Stomach (tissue), 19 donors: Measurements from ENCODE around the gene C9orf50. TPM values are rescaled to one million over a fixed set of nuclear protein-coding genes. Genes with fewer than 3 reads are reported as not detected.

Experiments used
- DNase-seq, 2 donors: peaks; one replicate each; pipeline versions ENCODE4 v3.0.0 to v3.0.0-alpha.2; 2013 to 2019
- H3K27ac ChIP-seq, 5 donors: fragments of 200-600 bp in 4 of 5; sonication (generic) in 4 of 5; one replicate each; pipeline ENCODE4 v1.5.1; 2013 to 2019; ENCODE audit warnings: mild to moderate bottlenecking in 1 of 5, moderate library complexity in 1 of 5
- H3K27me3 ChIP-seq, 3 donors: fragments of 200-600 bp; sonication (generic); one replicate each; pipeline ENCODE4 v1.5.1; 2017 to 2019; ENCODE audit warnings: mixed run types in 1 of 3
- H3K36me3 ChIP-seq, 4 donors: fragments of 200-600 bp; sonication (generic); 1 replicate in 3 of 4; 2 replicates in 1 of 4; pipeline ENCODE4 v1.5.1; 2016 to 2019
- H3K4me1 ChIP-seq, 4 donors: fragments of 200-600 bp; sonication (generic); one replicate each; pipeline ENCODE4 v1.5.1; 2016 to 2019
- H3K4me3 ChIP-seq, 4 donors: fragments of 200-600 bp; sonication (generic) in 3 of 4; one replicate each; pipeline ENCODE4 v1.5.1; 2016 to 2019; ENCODE audit warnings: mild to moderate bottlenecking in 1 of 4
- H3K9me3 ChIP-seq, 4 donors: fragments of 200-600 bp; sonication (generic); one replicate each; pipeline ENCODE4 v1.5.1; 2016 to 2019
- CTCF ChIP-seq, 7 experiments: fragments of 450-650 bp in 4 of 7; fragments of 200-600 bp in 3 of 7; sonication (generic) in 3 of 7; IDR thresholded peaks; one replicate each; pipeline ENCODE4 v1.5.1; 2016 to 2019; ENCODE audit warnings: antibody characterized with exemption in 7 of 7, control low read depth in 2 of 7, mild to moderate bottlenecking in 1 of 7
- EP300 ChIP-seq: sonication (generic); formaldehyde crosslinking; IDR thresholded peaks from one replicate; pipeline ENCODE4 v1.6.1; 2017; ENCODE audit warnings: antibody characterized with exemption
- POLR2A ChIP-seq, 4 donors: fragments of 450-650 bp; IDR thresholded peaks; one replicate each; pipeline ENCODE4 v1.6.1; 2016; ENCODE audit warnings: antibody characterized with exemption in 4 of 4, control low read depth in 2 of 4, mild to moderate bottlenecking in 1 of 4, moderate library complexity in 1 of 4
- POLR2AphosphoS5 ChIP-seq, 3 donors: sonication (generic); formaldehyde crosslinking; IDR thresholded peaks; one replicate each; pipeline ENCODE4 v1.6.1; 2016; ENCODE audit warnings: antibody characterized with exemption in 3 of 3
- WGBS, 5 donors: extraction: QIAGEN DNeasy Blood & Tissue Kit in 3 of 5; methylation state at CpG; one replicate each; pipeline versions ENCODE4 v1.1.5 to v1.1.7; 2013 to 2018; 5-methylcytosine and 5-hydroxymethylcytosine counted together
- intact Hi-C: fragments of 100-400 bp; cut with DNase I; formaldehyde crosslinking; loops from one replicate; pipeline ENCODE4 v1.15.1; 2023; ENCODE audit warnings: low total_unique reads
- long read RNA-seq, 10 donors: transcript quantifications; one replicate each; lab custom pipeline, GENCODE V29; 2026
- polyA plus RNA-seq, 3 donors: library from polyadenylated mRNA; stranded (reverse); fragments of 200-250 nt; gene quantifications; one replicate each; pipeline ENCODE4 v1.2.3, GENCODE V29; 2013
- total RNA-seq, 5 donors: library from RNA; depleted of rRNA; stranded (reverse); fragments of >200 nt; gene quantifications; one replicate each; pipeline versions ENCODE4 v1.1.0 to v1.2.3, GENCODE V29; 2014 to 2016
- donor health status: healthy with polysubstance abuse.
- donor health status: Bipolar disorder and iron deficiency.
- donor health status: healthy.

C9orf50 gene, protein sequence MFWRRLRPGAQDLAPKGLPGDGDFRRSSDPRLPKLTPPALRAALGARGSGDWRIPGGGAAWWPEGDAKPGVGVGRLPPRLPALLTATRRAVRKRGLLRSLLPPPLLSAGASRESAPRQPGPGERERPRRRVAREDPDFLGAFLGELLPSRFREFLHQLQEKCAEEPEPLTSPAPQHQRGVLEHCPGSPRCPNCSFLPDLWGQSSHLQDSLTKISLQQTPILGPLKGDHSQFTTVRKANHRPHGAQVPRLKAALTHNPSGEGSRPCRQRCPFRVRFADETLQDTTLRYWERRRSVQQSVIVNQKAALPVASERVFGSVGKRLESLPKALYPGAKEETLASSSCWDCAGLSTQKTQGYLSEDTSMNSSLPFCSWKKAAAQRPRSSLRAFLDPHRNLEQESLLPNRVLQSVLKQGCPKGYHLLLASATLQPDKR
- total RNA-seq (not detected), polyA plus RNA-seq (under 1 TPM in 1 of 3 donors, not detected in 2; 0.13 TPM)
- long read RNA-seq, donor 1, result 0 reads
- long read RNA-seq, donor 2, result 0 reads
- long read RNA-seq, donor 3, result 0 reads
- long read RNA-seq, donor 4, result 0 reads
- long read RNA-seq, donor 5, result 0 reads
- long read RNA-seq, donor 6, result 0 reads
- long read RNA-seq, donor 7, result 0 reads
- long read RNA-seq, donor 8, result 0 reads
- long read RNA-seq, donor 9, result 0 reads
- long read RNA-seq, donor 10, result 0 reads

DNA sequence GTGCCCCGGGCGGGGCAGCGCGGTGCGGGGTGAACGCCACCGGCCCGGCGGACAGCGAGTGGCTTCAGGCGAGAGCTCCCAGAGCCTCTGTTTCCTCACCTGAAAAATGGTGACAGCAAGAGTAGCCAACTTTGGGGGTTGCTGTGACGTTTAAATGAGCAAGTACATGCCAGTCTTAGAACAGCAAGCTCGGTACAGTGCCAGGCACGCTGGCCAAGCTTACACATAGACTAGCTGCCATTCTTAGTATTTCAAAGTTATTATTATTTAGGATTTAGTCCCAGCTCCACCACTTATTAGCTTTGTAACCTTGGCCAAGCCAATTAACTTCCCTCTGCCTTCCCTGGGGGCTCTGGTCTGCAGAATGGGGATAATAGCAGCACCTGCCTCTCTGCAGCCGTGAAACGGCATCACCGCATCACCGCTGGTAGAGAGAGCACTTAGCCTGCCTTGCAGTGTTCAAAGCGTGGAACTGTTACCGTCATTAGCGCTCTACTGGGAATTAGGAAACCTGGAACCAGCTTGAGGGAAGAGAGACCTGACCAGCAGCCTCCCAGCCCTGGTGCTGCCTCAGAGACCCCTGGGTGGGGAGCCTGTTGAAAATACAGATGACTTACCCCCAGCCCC lies at the start of gene C9orf50:
Gene C9orf50, minus strand, starts transcription at position 433 of the 627 bp plus-strand sequence. CDS start 527 bp downstream, outside the sequence.
- Histone ChIP-seq H3K4me3 (peak within 1 kb of the TSS; percentile 52 to 64 (median 58)), H3K9me3 (no peaks in the 10 kb centered on the region), H3K36me3 (no peaks in the 10 kb centered on the region), H3K27ac (peak within 1 kb of the TSS in 3 of 5 donors; percentile 15 to 73 (median 44)), H3K27me3 (peaks cover 0 to 20% (median 12%) of the 10 kb centered on the region in 3 donors), H3K4me1 (peaks cover 15 to 38% (median 24%) of the 10 kb centered on the region in 4 donors)
- intact Hi-C loops, result no loop called here
- TF ChIP-seq CTCF (IDR thresholded peaks at IDR 0.05) (no peak), POLR2A (IDR thresholded peaks at IDR 0.05) (no peak), POLR2AphosphoS5 (IDR thresholded peaks at IDR 0.05) (no peak), EP300 (no peak)
- WGBS, 5 donors, result 26 to 56% (median 33%) methylated on average over 9 to 21 of the region's 21 CpGs
- no peak for DNase-seq

GRCh38 chr9:129669946-129670345 lies 49.0 kb upstream of the C9orf50 start:
- peaks cover 9 to 18% (median 16%) of the 10 kb centered on the region in 4 donors for H3K4me1 ChIP-seq
- DNase-seq, result no peak
- no peaks in the 10 kb centered on the region for H3K36me3 ChIP-seq
- WGBS, 5 donors, result 88 to 93% (median 90%) methylated on average over 13 of the region's 13 CpGs
- TF ChIP-seq POLR2A (IDR thresholded peaks at IDR 0.05) (no peak), POLR2AphosphoS5 (IDR thresholded peaks at IDR 0.05) (no peak), EP300 (no peak), CTCF (IDR thresholded peaks at IDR 0.05) (no peak)
- intact Hi-C loops, result no loop called here
- H3K27ac ChIP-seq, result no peak overlapping the region
- peaks cover 0 to 70% (median 29%) of the 10 kb centered on the region in 3 donors for H3K27me3 ChIP-seq
- H3K4me3 ChIP-seq, result no peak overlapping the region
- no peaks in the 10 kb centered on the region for H3K9me3 ChIP-seq

DNA sequence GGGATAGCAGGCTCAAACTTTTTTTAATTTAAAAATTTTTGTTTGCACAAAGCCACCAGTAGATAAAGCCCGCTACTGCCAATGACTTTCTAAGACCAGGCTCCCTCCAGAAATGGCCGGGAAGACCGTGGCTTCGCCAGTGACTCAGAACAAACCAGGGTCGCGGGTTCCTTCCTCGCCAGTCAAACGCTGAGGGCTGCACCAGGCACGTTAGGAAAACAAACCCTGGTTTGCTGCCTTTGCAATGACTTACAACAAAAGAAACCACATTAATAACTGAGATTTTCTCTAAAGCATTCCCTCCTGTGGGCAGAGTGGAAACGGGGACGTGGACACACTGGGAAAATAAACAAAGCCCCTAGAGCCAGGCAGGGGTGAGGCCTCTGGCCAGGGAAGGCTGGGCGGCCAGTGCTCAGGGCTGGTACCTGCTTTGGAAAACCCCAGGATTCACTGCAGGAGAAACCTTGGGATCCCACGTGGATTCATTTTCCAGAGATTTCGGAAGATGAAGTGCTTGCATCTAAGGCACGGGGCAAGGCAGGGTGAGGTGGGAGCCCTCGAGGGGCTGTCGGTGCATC lies 48.3 kb upstream of the C9orf50 start:
- intact Hi-C loops, result no loop called here
- TF ChIP-seq POLR2A (IDR thresholded peaks at IDR 0.05), result no peak
- TF ChIP-seq POLR2AphosphoS5 (IDR thresholded peaks at IDR 0.05), result no peak
- no peak for TF ChIP-seq CTCF (IDR thresholded peaks at IDR 0.05)
- TF ChIP-seq EP300, result no peak
- Histone ChIP-seq H3K27me3 (peaks cover 0 to 70% (median 33%) of the 10 kb centered on the region in 3 donors), H3K27ac (no peak overlapping the region), H3K4me1 (peaks cover 9 to 21% (median 19%) of the 10 kb centered on the region in 4 donors), H3K36me3 (no peaks in the 10 kb centered on the region), H3K9me3 (no peaks in the 10 kb centered on the region), H3K4me3 (no peak overlapping the region)
- WGBS, 5 donors, result 23 to 44% (median 38%) methylated on average over 14 to 17 of the region's 17 CpGs
- DNase-seq, result no peak

- H3K4me3 ChIP-seq, result no peak overlapping the region
- DNase-seq, result no peak
- no peak overlapping the region for H3K27ac ChIP-seq
- TF ChIP-seq POLR2AphosphoS5 (IDR thresholded peaks at IDR 0.05) (no peak), POLR2A (IDR thresholded peaks at IDR 0.05) (no peak), EP300 (no peak), CTCF (IDR thresholded peaks at IDR 0.05) (no peak)
- H3K27me3 ChIP-seq, result peaks cover 0 to 76% (median 33%) of the 10 kb centered on the region in 3 donors
- intact Hi-C loops, result no loop called here
- H3K36me3 ChIP-seq, result no peaks in the 10 kb centered on the region
- peaks cover 9 to 21% (median 19%) of the 10 kb centered on the region in 4 donors for H3K4me1 ChIP-seq
- WGBS, 5 donors, result 57 to 75% (median 63%) methylated on average over 8 to 9 of the region's 9 CpGs
- H3K9me3 ChIP-seq, result no peaks in the 10 kb centered on the region
Observed at GRCh38 chr9:129667850-129668249, 46.9 kb upstream of the C9orf50 start.
